Body of pancreas (tissue), 4 donors: ENCODE data around the gene TCF7L1.

ENCODE experiments used
- CTCF ChIP-seq, 7 experiments: fragments of 450-650 bp in 4 of 7; fragments of 200-600 bp in 3 of 7; sonication (generic) in 3 of 7; IDR thresholded peaks; one replicate each; pipeline ENCODE4 v1.5.1; 2016 to 2019; ENCODE audit warnings: antibody characterized with exemption in 7 of 7
- POLR2A ChIP-seq, 3 donors: fragments of 450-650 bp; IDR thresholded peaks; one replicate each; pipeline ENCODE4 v1.6.1; 2016; ENCODE audit warnings: antibody characterized with exemption in 3 of 3, mild to moderate bottlenecking in 2 of 3

GRCh38 chr2:85245891-85246290 lies 112.7 kb downstream of the TCF7L1 start:
- TF ChIP-seq CTCF (IDR thresholded peaks at IDR 0.05) (no peak), POLR2A (IDR thresholded peaks at IDR 0.05) (no peak)
